H1 (cell line): ENCODE measurements around the gene SCAMP5. TPM values are rescaled to one million over a fixed set of nuclear protein-coding genes. Genes with fewer than 3 reads are reported as not detected.

Experiments used
- CTCF ChIA-PET: fragments of 300-600 bp; sonication (Branson Sonifier 250); formaldehyde crosslinking; loops from one replicate; lab custom pipeline; 2021; ENCODE audit not compliant: partially characterized antibody; lab: Charles Lee
- POLR2A ChIA-PET: fragments of 300-600 bp; sonication (Branson Sonifier 250); formaldehyde crosslinking; loops from one replicate; lab custom pipeline; 2021; ENCODE audit warnings: inconsistent platforms; ENCODE audit not compliant: partially characterized antibody; lab: Charles Lee
- DNase-seq, 2 experiments: peaks; one replicate each; pipeline versions ENCODE4 v3.0.0 to v3.0.0-alpha.2; 2010 to 2022; ENCODE audit warnings: low spot score in 2 of 2, low read depth in 1 of 2, mixed read lengths in 1 of 2
- FAIRE-seq: peaks from 2 replicates; lab custom pipeline; 2011; peaks lifted over from hg19 to GRCh38; lab: Jason Lieb, UNC
- H2AFZ ChIP-seq: 2 replicates; pipeline ENCODE4 v1.8.1; 2012; ENCODE audit warnings: low read length, inconsistent platforms
- H2AK5ac ChIP-seq: 2 replicates; pipeline ENCODE4 v1.6.1; 2013; ENCODE audit warnings: low read depth, low read length
- H2BK120ac ChIP-seq: replicated peaks from 2 replicates; pipeline ENCODE3; 2013; ENCODE audit warnings: low read depth, low read length, inconsistent platforms
- H2BK12ac ChIP-seq: 2 replicates; pipeline ENCODE4 v1.6.1; 2013; ENCODE audit warnings: low read depth, low read length
- H2BK15ac ChIP-seq: 2 replicates; pipeline ENCODE4 v1.6.1; 2013; ENCODE audit warnings: low read length
- H2BK20ac ChIP-seq: 2 replicates; pipeline ENCODE4 v1.6.1; 2013; ENCODE audit warnings: low read length
- H2BK5ac ChIP-seq: 2 replicates; pipeline ENCODE4 v1.6.1; 2013; ENCODE audit warnings: low read depth, low read length
- H3K14ac ChIP-seq: 2 replicates; pipeline ENCODE4 v1.6.1; 2013; ENCODE audit warnings: inconsistent platforms; ENCODE audit not compliant: insufficient read length
- H3K18ac ChIP-seq: 2 replicates; pipeline ENCODE4 v1.6.1; 2013; ENCODE audit warnings: low read length; ENCODE audit errors: extremely low read depth
- H3K23ac ChIP-seq: 2 replicates; pipeline ENCODE4 v1.6.1; 2013; ENCODE audit warnings: inconsistent platforms; ENCODE audit not compliant: insufficient read length
- H3K23me2 ChIP-seq: 2 replicates; pipeline ENCODE4 v1.6.1; 2013; ENCODE audit warnings: low read depth, low read length
- H3K27ac ChIP-seq: 2 replicates; pipeline ENCODE4 v1.6.1; 2011; ENCODE audit warnings: low read depth, low read length, inconsistent platforms
- H3K27me3 ChIP-seq, 4 experiments: replicated peaks in 1 of 4; 1 replicate in 1 of 4; 2 replicates in 3 of 4; pipeline versions ENCODE4 v1.6.1 to v1.8.1; 2011 to 2013; ENCODE audit warnings: low read length in 3 of 4, mild to moderate bottlenecking in 3 of 4, inconsistent platforms in 2 of 4, mixed read lengths in 2 of 4, moderate library complexity in 1 of 4; ENCODE audit not compliant: control insufficient read depth in 3 of 4, insufficient read depth in 3 of 4; ENCODE audit errors: extremely low read depth in 1 of 4
- H3K36me3 ChIP-seq, 4 experiments: 2 replicates each; pipeline versions ENCODE4 v1.6.1 to v1.8.1; 2011 to 2013; ENCODE audit warnings: mild to moderate bottlenecking in 4 of 4, low read length in 3 of 4, moderate library complexity in 2 of 4, control low read depth in 1 of 4, inconsistent platforms in 1 of 4; ENCODE audit not compliant: insufficient read depth in 4 of 4, control insufficient read depth in 2 of 4
- H3K4ac ChIP-seq: replicated peaks from 2 replicates; pipeline ENCODE3; 2013; ENCODE audit warnings: low read length, low read depth, mixed read lengths, inconsistent platforms; ENCODE audit not compliant: insufficient read length
- H3K4me1 ChIP-seq, 4 experiments: replicated peaks in 1 of 4; 1 replicate in 1 of 4; 2 replicates in 3 of 4; pipeline versions ENCODE4 v1.6.1 to v1.8.1; 2011 to 2013; ENCODE audit warnings: low read length in 3 of 4, inconsistent platforms in 2 of 4, mixed read lengths in 1 of 4; ENCODE audit not compliant: insufficient read depth in 4 of 4, control insufficient read depth in 3 of 4
- H3K4me2 ChIP-seq, 2 experiments: 2 replicates each; pipeline versions ENCODE4 v1.6.1 to v1.8.1; 2011 to 2013; ENCODE audit warnings: low read depth in 2 of 2, low read length in 2 of 2, control low read depth in 1 of 2, inconsistent platforms in 1 of 2, mild to moderate bottlenecking in 1 of 2; ENCODE audit not compliant: insufficient read depth in 1 of 2
- H3K4me3 ChIP-seq, 4 experiments: fragments of 200-600, 300-600 bp in 1 of 4; sonication (generic), shearing (Covaris generic), sonication (Bioruptor Twin) in 1 of 4; 2 replicates each; pipeline versions ENCODE4 v1.5.1 to v1.8.1; 2011 to 2016; ENCODE audit warnings: low read length in 4 of 4, low read depth in 3 of 4, control low read depth in 2 of 4, inconsistent platforms in 2 of 4, mild to moderate bottlenecking in 2 of 4, mixed read lengths in 1 of 4, moderate library complexity in 1 of 4; ENCODE audit not compliant: insufficient read depth in 2 of 4; ENCODE audit errors: extremely low read depth in 1 of 4
- H3K56ac ChIP-seq: replicated peaks from 2 replicates; pipeline ENCODE3; 2013; ENCODE audit warnings: low read depth, mild to moderate bottlenecking, mixed read lengths, low read length, inconsistent platforms; ENCODE audit not compliant: insufficient read length
- H3K79me1 ChIP-seq: 2 replicates; pipeline ENCODE4 v1.6.1; 2013; ENCODE audit warnings: low read depth, low read length, control low read depth
- H3K79me2 ChIP-seq, 2 experiments: 2 replicates each; pipeline versions ENCODE4 v1.6.1 to v1.8.1; 2012 to 2013; ENCODE audit warnings: low read length in 2 of 2, mild to moderate bottlenecking in 2 of 2, inconsistent platforms in 1 of 2; ENCODE audit not compliant: insufficient read depth in 2 of 2, control insufficient read depth in 1 of 2
- H3K9ac ChIP-seq, 4 experiments: replicated peaks in 1 of 4; 1 replicate in 1 of 4; 2 replicates in 3 of 4; pipeline versions ENCODE4 v1.6.1 to v1.8.1; 2011 to 2013; ENCODE audit warnings: low read depth in 3 of 4, low read length in 3 of 4, control low read depth in 2 of 4, mild to moderate bottlenecking in 2 of 4, moderate library complexity in 2 of 4, inconsistent platforms in 1 of 4; ENCODE audit errors: extremely low read depth in 1 of 4
- H3K9me3 ChIP-seq, 2 experiments: 2 replicates each; pipeline versions ENCODE4 v1.6.1 to v1.8.1; 2012 to 2013; ENCODE audit warnings: mild to moderate bottlenecking in 2 of 2, moderate library complexity in 2 of 2, control low read depth in 1 of 2, inconsistent platforms in 1 of 2, low read depth in 1 of 2, low read length in 1 of 2, mixed read lengths in 1 of 2; ENCODE audit not compliant: insufficient read depth in 2 of 2
- H4K20me1 ChIP-seq, 2 experiments: replicated peaks in 1 of 2; 2 replicates each; pipeline versions ENCODE3 to v1.8.1; 2011 to 2013; ENCODE audit warnings: inconsistent platforms in 2 of 2, low read length in 2 of 2, mild to moderate bottlenecking in 1 of 2; ENCODE audit not compliant: insufficient read depth in 2 of 2, control insufficient read depth in 1 of 2
- H4K5ac ChIP-seq: 2 replicates; pipeline ENCODE4 v1.6.1; 2013; ENCODE audit warnings: low read length, low read depth, mixed read lengths, inconsistent platforms; ENCODE audit not compliant: insufficient read length
- H4K8ac ChIP-seq: 2 replicates; pipeline ENCODE4 v1.8.0; 2013; ENCODE audit warnings: mild to moderate bottlenecking, moderate library complexity, low read length, inconsistent platforms; ENCODE audit not compliant: insufficient read depth; ENCODE audit errors: extremely low read depth
- H4K91ac ChIP-seq: replicated peaks from 2 replicates; pipeline ENCODE3; 2013; ENCODE audit warnings: low read length, mixed read lengths, inconsistent platforms; ENCODE audit not compliant: insufficient read length
- ASH2L ChIP-seq: fragments of 200-600, 300-600 bp; sonication (generic); IDR thresholded peaks from one replicate; pipeline ENCODE4 v1.7.1; 2017; ENCODE audit warnings: low read length
- ATF3 ChIP-seq: IDR thresholded peaks from 2 replicates; pipeline ENCODE4 v1.6.1; 2011; ENCODE audit warnings: low read depth, mild to moderate bottlenecking, low read length; ENCODE audit not compliant: insufficient read depth
- ZNF274 ChIP-seq: IDR thresholded peaks from 2 replicates; pipeline ENCODE4 v1.7.0; 2012; ENCODE audit warnings: low read length, borderline replicate concordance; ENCODE audit errors: extremely low read depth
- WGBS, 2 experiments: shearing (Covaris generic) in 1 of 2; methylation state at CpG; one replicate each; pipeline versions ENCODE4 v1.1.6 to v1.1.7; 2013 to 2015; ENCODE audit warnings: low lambda C conversion rate in 2 of 2, mixed read lengths in 2 of 2, inconsistent platforms in 1 of 2, low coverage in 1 of 2, missing lambda C conversion rate in 1 of 2; ENCODE audit not compliant: insufficient replicate concordance in 2 of 2, insufficient coverage in 1 of 2, insufficient read length in 1 of 2; ENCODE audit errors: extremely low coverage in 1 of 2, missing lambda C conversion rate in 1 of 2; 5-methylcytosine and 5-hydroxymethylcytosine counted together
- polyA plus RNA-seq, 7 experiments: library from polyadenylated mRNA; depleted of rRNA in 3 of 7; stranded (reverse) in 5 of 7; unstranded in 2 of 7; fragments of >200 nt in 5 of 7; fragments of 200-250 nt in 2 of 7; gene quantifications; 1 replicate in 5 of 7; 2 replicates in 1 of 7; 4 replicates in 1 of 7; pipeline versions ENCODE4 v1.2.1 to v1.2.3, GENCODE V29; 2011 to 2013; ENCODE audit warnings: missing spikeins in 2 of 7, mixed read lengths in 2 of 7
- total RNA-seq: library from RNA; stranded (reverse); fragmentation: NEBNext Ultra II Directional; extraction: Animal tissue kit (Norgen Biotek cat#: 25700); gene quantifications from 2 replicates; pipeline ENCODE4 v1.2.1, GENCODE V29; 2021

Gene SCAMP5
- total and polyA plus RNA-seq, 2 of the 8 experiments (the other 6 are each of a cell fraction or from before 2014, with no cell fraction given) = 55.4 to 94.7 TPM

GRCh38 chr15:74958320-74958907, 36.9 kb upstream of the SCAMP5 start:
- Histone ChIP-seq H3K4me2 (peak overlapping the region; percentile 95 to 98), H3K9me3 (no peaks in the 10 kb centered on the region), H3K56ac (no peak overlapping the region), H3K23ac (no peak overlapping the region), H3K18ac (0 out of 2 replicates have a peak overlapping the region, but pooled peaks have one; percentile 48), H2BK120ac (no peak overlapping the region), H3K79me1 (no peaks in the 10 kb centered on the region), H4K20me1 (peaks cover 0 to 2% of the 10 kb centered on the region in 2 experiments), H3K36me3 (no peaks in the 10 kb centered on the region), H3K9ac (no peak overlapping the region), H2BK20ac (no peak overlapping the region), H3K4me3 (peak overlapping the region; percentile 60 to 77 (median 69)), H3K23me2 (peaks cover 38% of the 10 kb centered on the region), H3K79me2 (peaks cover 0 to 19% of the 10 kb centered on the region in 2 experiments; a peak in 2 of 4 replicates), H4K5ac (no peak overlapping the region), H2BK15ac (no peak overlapping the region), H2AK5ac (peak overlapping the region; percentile 65; the same call in 1 of the 2 replicates), H3K14ac (no peak overlapping the region), H3K4ac (no peak overlapping the region), H3K27ac (no peak overlapping the region), H4K91ac (no peak overlapping the region), H3K27me3 (peaks cover 5 to 36% (median 33%) of the 10 kb centered on the region in 4 experiments), H2AFZ (no peak overlapping the region), H2BK5ac (no peak overlapping the region), H3K4me1 (peaks cover 0 to 22% (median 13%) of the 10 kb centered on the region in 4 experiments; a peak in 6 of 7 replicates), H4K8ac (0 out of 2 replicates have a peak overlapping the region, but pooled peaks have one; percentile 45), H2BK12ac (peak overlapping the region; percentile 68; the same call in 1 of the 2 replicates)
- no peak for FAIRE-seq
- 1% methylated on average over 17 of the region's 28 CpGs; no CpG with 5 or more reads in 1 of the 2 experiments for WGBS, 2 experiments
- peak in 1 of 2 experiments; percentile 63 for DNase-seq
- CTCF ChIA-PET = interaction anchor here (0.9 to 4.6 kb wide), 3 partner anchors 8 to 23 kb away, joined by 3 to 20 read pairs (median 4); no protein-coding TSS in a partner anchor
- POLR2A ChIA-PET = interaction anchor here (1.0 to 5.7 kb wide), 5 partner anchors 13 to 65 kb away, joined by 3 to 29 read pairs (median 7); partner anchors contain the start of genes COX5A, FAM219B and PPCDC
- no peak for TF ChIP-seq ASH2L
- no peak for TF ChIP-seq ZNF274
- TF ChIP-seq ATF3 = no peak
